Activated T-helper 2 cell treated with anti-CD3 and anti-CD28 coated beads, Interferon-gamma antibody, Interleukin-2, Interleukin-4, amounts not matched to agents 10 μg/mL and 5 μg/mL and 100 μg/mL, durations not matched to agents 14 hours and 24 hours and 36 hours (primary cell): Measurements from ENCODE around the gene VEGFB. TPM values are rescaled to one million over a fixed set of nuclear protein-coding genes. Genes with fewer than 3 reads are reported as not detected.

Experiments
- DNase-seq: peaks from one replicate; pipeline ENCODE4 v3.0.0; 2021; ENCODE audit warnings: low spot score
- H3K27ac Mint-ChIP-seq: one replicate; pipeline ENCODE4 v1.8.0; 2021; ENCODE audit warnings: mixed read lengths
- H3K27me3 Mint-ChIP-seq: one replicate; pipeline ENCODE4 v1.8.0; 2021; ENCODE audit warnings: low read depth, mixed read lengths
- H3K36me3 Mint-ChIP-seq: one replicate; pipeline ENCODE4 v1.8.0; 2021; ENCODE audit warnings: low read depth, mixed read lengths
- H3K4me1 Mint-ChIP-seq: one replicate; pipeline ENCODE4 v1.8.0; 2021; ENCODE audit warnings: low read depth, mixed read lengths
- H3K4me3 Mint-ChIP-seq: one replicate; pipeline ENCODE4 v1.8.0; 2021; ENCODE audit warnings: low read depth, mild to moderate bottlenecking, moderate library complexity, mixed read lengths
- H3K9me3 Mint-ChIP-seq: one replicate; pipeline ENCODE4 v1.8.0; 2021; ENCODE audit warnings: mixed read lengths
- intact Hi-C: fragments of 100-400 bp; cut with micrococcal nuclease; formaldehyde crosslinking; loops from one replicate; pipeline ENCODE4 v1.15.1; 2023
- total RNA-seq: library from RNA; stranded (reverse); gene quantifications from 2 replicates; pipeline ENCODE4 v1.2.3, GENCODE V29; 2022

VEGFB gene
- total RNA-seq, 1 donor from 2014 or later = 82.0 TPM

DNA sequence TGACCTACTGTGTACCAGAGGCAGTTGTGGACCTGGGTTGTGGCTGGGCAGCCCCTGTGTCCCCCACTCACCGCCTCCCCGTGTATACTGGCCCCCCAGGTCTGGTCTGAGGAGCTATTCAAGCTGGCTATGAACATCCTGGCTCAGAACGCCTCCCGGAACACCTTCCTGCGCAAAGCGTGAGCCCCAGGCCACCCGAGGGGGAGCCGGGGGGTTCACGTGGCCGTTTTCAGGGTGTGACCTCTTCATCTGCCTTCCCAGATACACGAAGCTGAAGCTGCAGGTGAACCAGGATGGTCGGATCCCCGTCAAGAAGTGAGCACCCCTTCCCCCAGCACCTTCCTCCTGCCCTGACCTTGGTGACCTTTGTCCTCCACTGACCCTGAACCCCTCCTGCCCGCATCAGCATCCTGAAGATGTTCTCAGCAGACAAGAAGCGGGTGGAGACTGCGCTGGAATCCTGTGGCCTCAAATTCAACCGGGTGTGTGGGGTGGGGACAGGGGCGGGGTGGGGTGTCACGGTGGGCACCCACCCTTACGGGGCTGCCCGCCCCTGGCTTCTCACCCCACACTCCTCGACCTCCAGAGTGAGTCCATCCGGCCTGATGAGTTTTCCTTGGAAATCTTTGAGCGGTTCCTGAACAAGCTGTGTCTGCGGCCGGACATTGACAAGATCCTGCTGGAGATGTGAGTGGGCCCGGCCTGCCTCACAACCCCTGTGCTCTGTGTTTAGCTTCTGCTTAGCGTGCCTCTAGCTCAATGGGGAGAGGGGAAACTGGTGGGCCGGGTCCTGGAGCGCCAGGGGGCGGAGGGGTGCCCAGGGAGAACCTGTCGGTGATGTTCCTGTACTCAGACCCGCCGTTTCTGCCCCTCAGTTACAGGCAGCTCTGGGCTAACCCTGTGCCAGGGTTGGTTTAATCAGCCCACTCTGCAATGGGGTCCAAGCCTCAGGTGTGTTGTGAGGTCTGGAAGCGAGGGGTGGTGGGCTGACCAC is 21.0 kb downstream of the VEGFB start:
- DNase-seq = no peak
- H3K27me3 Mint-ChIP-seq = no peaks in the 10 kb centered on the region
- H3K36me3 Mint-ChIP-seq = peaks cover 14% of the 10 kb centered on the region
- intact Hi-C loops = no loop called here
- no peak overlapping the region for H3K4me3 Mint-ChIP-seq
- H3K9me3 Mint-ChIP-seq = no peaks in the 10 kb centered on the region
- H3K27ac Mint-ChIP-seq = no peak overlapping the region
- peaks cover 17% of the 10 kb centered on the region for H3K4me1 Mint-ChIP-seq

DNA sequence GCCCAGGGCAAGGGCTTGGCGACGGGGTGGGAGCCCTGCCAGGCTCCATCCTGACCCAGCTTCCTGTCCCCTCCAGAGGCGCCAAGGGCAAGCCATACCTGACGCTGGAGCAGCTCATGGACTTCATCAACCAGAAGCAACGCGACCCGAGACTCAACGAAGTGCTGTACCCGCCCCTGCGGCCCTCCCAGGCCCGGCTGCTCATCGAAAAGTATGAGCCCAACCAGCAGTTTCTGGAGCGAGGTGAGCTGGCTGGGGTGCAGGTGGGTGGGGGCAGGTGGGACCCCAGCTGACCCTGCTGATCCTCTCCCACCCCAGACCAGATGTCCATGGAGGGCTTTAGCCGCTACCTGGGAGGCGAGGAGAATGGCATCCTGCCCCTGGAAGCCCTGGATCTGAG is 21.9 kb downstream of the VEGFB start:
- no peak overlapping the region for H3K4me3 Mint-ChIP-seq
- intact Hi-C loops = no loop called here
- H3K4me1 Mint-ChIP-seq = peaks cover 14% of the 10 kb centered on the region
- H3K27me3 Mint-ChIP-seq = no peaks in the 10 kb centered on the region
- no peaks in the 10 kb centered on the region for H3K9me3 Mint-ChIP-seq
- no peak overlapping the region for H3K27ac Mint-ChIP-seq
- DNase-seq = no peak
- H3K36me3 Mint-ChIP-seq = peaks cover 14% of the 10 kb centered on the region

DNA sequence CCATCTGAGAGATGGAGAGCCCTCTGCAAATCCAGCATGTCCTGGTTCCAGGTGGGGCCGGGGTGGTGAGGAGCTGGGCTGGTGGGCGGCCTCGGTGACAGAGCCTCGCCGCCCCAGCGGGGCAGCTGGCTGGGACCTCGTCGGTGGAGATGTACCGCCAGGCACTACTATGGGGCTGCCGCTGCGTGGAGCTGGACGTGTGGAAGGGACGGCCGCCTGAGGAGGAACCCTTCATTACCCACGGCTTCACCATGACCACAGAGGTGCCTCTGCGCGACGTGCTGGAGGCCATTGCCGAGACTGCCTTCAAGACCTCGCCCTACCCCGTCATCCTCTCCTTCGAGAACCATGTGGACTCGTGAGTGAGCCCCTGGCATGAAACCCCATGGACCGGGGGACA is 24.0 kb downstream of the VEGFB start:
- Mint-ChIP-seq H3K27me3 (no peaks in the 10 kb centered on the region), H3K9me3 (no peaks in the 10 kb centered on the region), H3K4me1 (peaks cover 10% of the 10 kb centered on the region), H3K4me3 (no peak overlapping the region), H3K27ac (no peak overlapping the region), H3K36me3 (peaks cover 22% of the 10 kb centered on the region)
- no peak for DNase-seq
- intact Hi-C loops = no loop called here

- intact Hi-C loops = no loop called here
- H3K27me3 Mint-ChIP-seq = no peaks in the 10 kb centered on the region
- H3K36me3 Mint-ChIP-seq = peaks cover 22% of the 10 kb centered on the region
- no peak for DNase-seq
- no peak overlapping the region for H3K4me3 Mint-ChIP-seq
- no peaks in the 10 kb centered on the region for H3K9me3 Mint-ChIP-seq
- H3K27ac Mint-ChIP-seq = no peak overlapping the region
- H3K4me1 Mint-ChIP-seq = peaks cover 7% of the 10 kb centered on the region
Observed at GRCh38 chr11:64258946-64259532, 24.7 kb downstream of the VEGFB start.

DNA sequence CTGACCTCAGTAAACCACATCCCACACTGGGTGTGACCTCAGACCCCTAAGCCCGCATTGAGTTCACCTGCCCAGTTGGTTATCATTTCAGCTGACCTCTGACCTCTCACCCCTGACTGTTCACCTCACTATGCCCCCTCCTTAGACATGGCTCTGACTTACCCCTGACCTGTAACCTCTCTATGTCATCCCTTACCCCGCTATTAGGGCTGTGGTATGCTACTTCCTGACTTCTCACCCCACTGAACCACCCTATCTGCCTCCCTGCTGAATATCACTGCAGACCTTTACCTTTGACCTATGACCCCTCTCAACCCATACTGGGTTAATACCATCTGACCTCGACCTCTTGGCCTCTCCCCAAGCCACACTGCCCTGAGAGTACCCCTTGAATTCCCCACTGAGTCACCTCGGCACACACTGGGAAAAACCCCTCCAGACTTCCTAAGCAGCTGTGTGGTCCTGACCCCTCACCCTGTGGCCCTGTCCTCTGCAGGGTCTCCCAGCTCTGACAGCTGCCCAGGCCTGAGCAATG is 25.2 kb downstream of the VEGFB start:
- H3K27ac Mint-ChIP-seq = peak overlapping the region; percentile 26
- H3K4me1 Mint-ChIP-seq = peaks cover 7% of the 10 kb centered on the region
- no peaks in the 10 kb centered on the region for H3K9me3 Mint-ChIP-seq
- intact Hi-C loops = no loop called here
- H3K4me3 Mint-ChIP-seq = no peak overlapping the region
- no peak for DNase-seq
- H3K27me3 Mint-ChIP-seq = no peaks in the 10 kb centered on the region
- peaks cover 22% of the 10 kb centered on the region for H3K36me3 Mint-ChIP-seq

GRCh38 chr11:64260147-64260708 is 25.8 kb downstream of the VEGFB start:
- Mint-ChIP-seq H3K27ac (peak overlapping the region; percentile 26), H3K4me1 (peaks cover 7% of the 10 kb centered on the region), H3K36me3 (peaks cover 22% of the 10 kb centered on the region), H3K9me3 (no peaks in the 10 kb centered on the region), H3K4me3 (no peak overlapping the region), H3K27me3 (no peaks in the 10 kb centered on the region)
- DNase-seq = no peak
- intact Hi-C loops = no loop called here

GRCh38 chr11:64261556-64262080 is 27.2 kb downstream of the VEGFB start:
- Mint-ChIP-seq H3K27ac (no peak overlapping the region), H3K4me3 (no peak overlapping the region), H3K36me3 (peaks cover 25% of the 10 kb centered on the region), H3K4me1 (peaks cover 7% of the 10 kb centered on the region), H3K27me3 (no peaks in the 10 kb centered on the region), H3K9me3 (no peaks in the 10 kb centered on the region)
- DNase-seq = no peak
- intact Hi-C loops = no loop called here

- no peaks in the 10 kb centered on the region for H3K9me3 Mint-ChIP-seq
- no peaks in the 10 kb centered on the region for H3K27me3 Mint-ChIP-seq
- H3K36me3 Mint-ChIP-seq = peaks cover 25% of the 10 kb centered on the region
- no peak overlapping the region for H3K4me3 Mint-ChIP-seq
- no peak overlapping the region for H3K27ac Mint-ChIP-seq
- H3K4me1 Mint-ChIP-seq = peaks cover 7% of the 10 kb centered on the region
- intact Hi-C loops = no loop called here
- DNase-seq = no peak
Observed at GRCh38 chr11:64262271-64263002, 28.1 kb downstream of the VEGFB start.

DNA sequence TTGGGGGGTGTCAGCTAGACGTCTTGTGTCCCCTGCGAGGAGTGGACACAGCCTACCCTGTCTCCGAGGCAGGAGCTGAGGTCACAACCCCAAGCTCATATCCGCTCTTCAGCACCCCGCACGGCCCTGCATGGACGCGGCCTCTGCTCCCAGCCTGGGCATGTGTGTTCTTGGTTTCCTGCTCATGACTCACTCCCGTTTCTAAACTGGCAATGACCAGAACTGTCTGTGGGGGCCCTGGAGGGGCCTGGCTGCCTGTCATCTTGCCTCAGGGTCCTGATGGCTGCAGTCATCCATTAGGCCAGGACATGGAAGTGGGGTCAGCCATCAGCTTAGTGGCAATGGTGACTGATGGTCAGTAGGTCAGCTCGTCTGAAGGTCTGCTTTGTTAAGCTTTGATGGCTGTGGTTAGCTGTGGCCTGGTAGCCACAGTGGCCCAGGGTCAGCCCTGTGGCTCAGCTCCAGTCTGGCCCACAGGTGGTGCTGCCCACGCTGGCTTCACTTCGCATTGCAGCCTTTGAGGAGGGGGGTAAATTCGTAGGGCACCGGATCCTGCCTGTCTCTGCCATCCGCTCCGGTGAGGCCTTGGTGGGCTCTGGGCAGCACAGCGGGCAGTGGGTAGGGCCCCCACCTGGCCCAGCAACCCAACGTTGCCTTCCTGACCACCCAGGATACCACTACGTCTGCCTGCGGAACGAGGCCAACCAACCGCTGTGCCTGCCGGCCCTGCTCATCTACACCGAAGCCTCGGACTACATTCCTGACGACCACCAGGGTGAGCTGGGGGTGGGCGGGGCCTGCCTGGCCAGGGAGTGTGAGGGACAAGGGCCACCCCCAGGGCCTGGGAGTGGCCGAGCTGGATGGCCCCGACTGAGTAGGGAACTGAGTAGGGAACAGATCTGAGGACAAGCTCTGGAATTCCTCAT is 28.9 kb downstream of the VEGFB start:
- peaks cover 10% of the 10 kb centered on the region for H3K4me1 Mint-ChIP-seq
- no peak for DNase-seq
- H3K27ac Mint-ChIP-seq = no peak overlapping the region
- no peaks in the 10 kb centered on the region for H3K27me3 Mint-ChIP-seq
- no peaks in the 10 kb centered on the region for H3K9me3 Mint-ChIP-seq
- H3K4me3 Mint-ChIP-seq = no peak overlapping the region
- intact Hi-C loops = no loop called here
- H3K36me3 Mint-ChIP-seq = peaks cover 19% of the 10 kb centered on the region

GRCh38 chr11:64263947-64264317 is 29.5 kb downstream of the VEGFB start:
- H3K27ac Mint-ChIP-seq = no peak overlapping the region
- intact Hi-C loops = no loop called here
- DNase-seq = no peak
- H3K27me3 Mint-ChIP-seq = no peaks in the 10 kb centered on the region
- peaks cover 22% of the 10 kb centered on the region for H3K36me3 Mint-ChIP-seq
- no peaks in the 10 kb centered on the region for H3K9me3 Mint-ChIP-seq
- peaks cover 14% of the 10 kb centered on the region for H3K4me1 Mint-ChIP-seq
- H3K4me3 Mint-ChIP-seq = no peak overlapping the region

GRCh38 chr11:64264371-64264852 is 30.0 kb downstream of the VEGFB start:
- Mint-ChIP-seq H3K9me3 (no peaks in the 10 kb centered on the region), H3K27ac (no peak overlapping the region), H3K27me3 (no peaks in the 10 kb centered on the region), H3K4me3 (no peak overlapping the region), H3K4me1 (peaks cover 15% of the 10 kb centered on the region), H3K36me3 (peaks cover 20% of the 10 kb centered on the region)
- intact Hi-C loops = no loop called here
- no peak for DNase-seq
